HFF-Myc (cell line): ENCODE data around the gene SIDT2.

Experiments used
- DNase-seq: peaks from one replicate; pipeline ENCODE4 v3.0.0-alpha.2; 2011; ENCODE audit warnings: low read depth; ENCODE audit errors: extremely low read depth
- H3K4me3 ChIP-seq: replicated peaks from 2 replicates; pipeline ENCODE4 v1.5.1; 2011; ENCODE audit warnings: low read depth, mild to moderate bottlenecking, control low read depth, low read length
- TF ChIP-seq, protein P1 (sequence below): IDR thresholded peaks from 2 replicates; pipeline ENCODE4 v1.5.1; 2012; ENCODE audit warnings: mild to moderate bottlenecking, low read depth, low read length, control low read depth; ENCODE audit errors: missing control alignments

Gene SIDT2

DNA sequence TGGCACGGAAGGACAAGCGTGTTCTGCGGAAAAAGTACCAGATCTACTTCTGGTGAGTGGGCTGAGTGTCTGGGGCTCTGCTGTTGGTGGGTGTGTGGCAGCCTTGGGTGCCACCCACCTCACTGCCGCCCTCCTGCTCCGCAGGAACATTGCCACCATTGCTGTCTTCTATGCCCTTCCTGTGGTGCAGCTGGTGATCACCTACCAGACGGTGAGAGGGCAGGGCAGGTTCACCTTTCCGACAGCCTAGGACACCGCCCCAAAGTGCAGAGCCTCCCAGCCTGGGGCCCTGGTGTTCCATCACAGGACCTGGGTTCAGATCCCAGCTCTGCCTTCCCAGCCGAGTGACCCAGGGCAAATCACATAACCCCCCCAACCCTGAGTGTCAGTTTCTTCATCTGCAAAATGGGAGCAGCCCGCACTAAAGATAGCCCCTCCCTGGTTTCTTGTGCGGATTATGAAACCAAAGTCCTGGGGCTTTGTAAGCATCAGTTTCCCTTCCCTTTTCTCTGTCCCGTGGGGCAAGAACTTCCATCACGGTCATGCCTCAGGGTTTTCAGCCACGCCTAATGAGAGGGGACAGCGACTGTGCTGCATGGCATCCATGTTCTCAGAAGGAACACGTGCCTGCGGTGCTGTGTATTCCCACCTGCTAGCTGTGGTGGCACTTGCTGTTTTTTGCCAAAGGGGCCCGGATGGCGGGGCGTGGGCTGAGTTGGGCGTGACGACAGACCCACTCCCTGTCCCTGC lies 10.8 kb downstream of the SIDT2 start:
- no peak for DNase-seq
- no peak overlapping the region for H3K4me3 ChIP-seq
- TF ChIP-seq, protein P1, sequence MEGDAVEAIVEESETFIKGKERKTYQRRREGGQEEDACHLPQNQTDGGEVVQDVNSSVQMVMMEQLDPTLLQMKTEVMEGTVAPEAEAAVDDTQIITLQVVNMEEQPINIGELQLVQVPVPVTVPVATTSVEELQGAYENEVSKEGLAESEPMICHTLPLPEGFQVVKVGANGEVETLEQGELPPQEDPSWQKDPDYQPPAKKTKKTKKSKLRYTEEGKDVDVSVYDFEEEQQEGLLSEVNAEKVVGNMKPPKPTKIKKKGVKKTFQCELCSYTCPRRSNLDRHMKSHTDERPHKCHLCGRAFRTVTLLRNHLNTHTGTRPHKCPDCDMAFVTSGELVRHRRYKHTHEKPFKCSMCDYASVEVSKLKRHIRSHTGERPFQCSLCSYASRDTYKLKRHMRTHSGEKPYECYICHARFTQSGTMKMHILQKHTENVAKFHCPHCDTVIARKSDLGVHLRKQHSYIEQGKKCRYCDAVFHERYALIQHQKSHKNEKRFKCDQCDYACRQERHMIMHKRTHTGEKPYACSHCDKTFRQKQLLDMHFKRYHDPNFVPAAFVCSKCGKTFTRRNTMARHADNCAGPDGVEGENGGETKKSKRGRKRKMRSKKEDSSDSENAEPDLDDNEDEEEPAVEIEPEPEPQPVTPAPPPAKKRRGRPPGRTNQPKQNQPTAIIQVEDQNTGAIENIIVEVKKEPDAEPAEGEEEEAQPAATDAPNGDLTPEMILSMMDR = no peak

DNA sequence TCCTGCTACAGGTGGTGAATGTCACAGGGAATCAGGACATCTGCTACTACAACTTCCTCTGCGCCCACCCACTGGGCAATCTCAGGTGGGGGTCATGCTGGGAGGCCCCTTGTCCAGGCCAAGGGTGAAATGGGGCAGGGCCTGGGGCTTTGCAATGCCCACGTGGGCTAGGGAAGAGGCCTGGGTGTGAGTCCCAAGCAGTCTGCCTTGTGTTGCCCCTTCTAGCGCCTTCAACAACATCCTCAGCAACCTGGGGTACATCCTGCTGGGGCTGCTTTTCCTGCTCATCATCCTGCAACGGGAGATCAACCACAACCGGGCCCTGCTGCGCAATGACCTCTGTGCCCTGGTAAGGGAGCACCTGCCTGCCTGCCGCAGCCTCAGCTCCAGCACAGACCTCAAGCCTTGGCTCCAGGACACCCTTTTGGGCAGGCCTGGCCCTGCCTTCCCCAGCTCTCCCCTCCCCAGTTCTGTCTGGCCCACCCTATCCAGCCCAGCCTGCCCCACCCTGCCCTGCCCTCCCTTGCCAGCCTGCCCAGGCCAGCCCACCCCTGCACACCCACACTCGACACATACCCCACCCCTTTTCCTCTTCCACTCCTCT lies 11.5 kb downstream of the SIDT2 start:
- TF ChIP-seq, protein P1 = no peak
- H3K4me3 ChIP-seq = no peak overlapping the region
- DNase-seq = no peak

DNA sequence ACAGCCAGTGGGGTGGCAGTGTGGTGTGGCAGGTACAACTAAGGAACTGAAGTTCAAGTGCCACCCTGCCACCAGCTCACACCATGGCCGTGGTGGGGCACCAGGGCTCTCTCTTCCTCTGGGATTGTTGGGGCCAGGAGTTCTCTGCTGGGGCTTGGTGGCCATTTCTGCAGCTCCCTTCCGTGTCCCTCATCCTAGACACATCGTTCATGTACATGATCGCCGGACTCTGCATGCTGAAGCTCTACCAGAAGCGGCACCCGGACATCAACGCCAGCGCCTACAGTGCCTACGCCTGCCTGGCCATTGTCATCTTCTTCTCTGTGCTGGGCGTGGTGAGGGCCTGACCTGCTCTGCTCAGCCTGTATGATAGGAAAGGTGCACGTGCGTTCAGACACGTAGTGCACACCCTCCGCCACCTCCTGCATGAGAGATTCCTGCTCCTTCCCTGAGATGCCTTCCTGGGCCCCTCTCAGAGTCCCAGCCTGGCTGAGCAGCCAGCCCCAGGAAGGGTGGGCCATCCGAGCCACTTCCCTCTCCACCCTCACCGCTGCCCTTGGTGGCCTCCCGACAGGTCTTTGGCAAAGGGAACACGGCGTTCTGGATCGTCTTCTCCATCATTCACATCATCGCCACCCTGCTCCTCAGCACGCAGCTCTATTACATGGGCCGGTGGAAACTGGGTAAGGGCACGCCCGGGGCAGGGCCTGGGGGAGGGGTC lies 13.3 kb downstream of the SIDT2 start:
- H3K4me3 ChIP-seq = no peak overlapping the region
- TF ChIP-seq, protein P1 = no peak
- no peak for DNase-seq

- DNase-seq = no peak
- H3K4me3 ChIP-seq = no peak overlapping the region
- TF ChIP-seq, protein P1 = no peak
These were observed 13.9 kb downstream of the SIDT2 start for GRCh38 chr11:117192401-117192875.

- DNase-seq = no peak
- no peak overlapping the region for H3K4me3 ChIP-seq
- TF ChIP-seq, protein P1 = no peak
These were observed 14.8 kb downstream of the SIDT2 start for GRCh38 chr11:117193130-117194020.

DNA sequence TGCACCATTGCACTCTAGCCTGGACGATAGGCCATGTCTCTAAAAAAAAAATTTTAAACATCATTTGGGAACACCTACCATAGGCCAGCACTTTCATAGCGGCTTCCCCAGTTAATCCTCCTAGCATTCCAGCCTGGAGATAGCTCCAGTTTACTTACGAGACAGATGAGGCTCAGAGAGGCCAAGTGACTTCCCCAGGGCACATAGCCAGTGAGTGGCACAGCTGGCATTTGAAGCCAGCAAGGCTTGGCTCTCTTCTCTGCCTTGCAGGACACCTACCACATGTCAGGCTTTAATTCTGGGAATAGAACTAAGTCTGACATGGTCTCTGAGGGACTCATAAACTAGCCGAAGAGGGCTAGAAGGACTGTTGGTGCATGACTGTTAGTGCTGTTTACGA lies 15.7 kb downstream of the SIDT2 start:
- no peak for DNase-seq

More for the DNA sequence above, 15.7 kb downstream of the SIDT2 start:
- no peak overlapping the region for H3K4me3 ChIP-seq
- TF ChIP-seq, protein P1 = no peak
